HepG2 (cell line): ENCODE data around the gene CKS2. TPM values are rescaled to one million over a fixed set of nuclear protein-coding genes. Genes with fewer than 3 reads are reported as not detected.

ENCODE experiments used
- ATF5 ChIP-seq: sonication (generic); formaldehyde crosslinking; IDR thresholded peaks from 2 replicates; pipeline ENCODE4 v1.4.0; 2020; ENCODE audit warnings: mild to moderate bottlenecking, low read depth, missing genetic modification reagents
- DMAP1 ChIP-seq: IDR thresholded peaks from 2 replicates; pipeline ENCODE4 v1.6.1; 2016
- KDM1A ChIP-seq: IDR thresholded peaks from 2 replicates; pipeline ENCODE4 v1.6.1; 2016; ENCODE audit warnings: missing compliant biosample characterization
- MIER2 ChIP-seq: IDR thresholded peaks from 2 replicates; pipeline ENCODE4 v1.6.1; 2016; ENCODE audit warnings: missing biosample characterization, missing genetic modification reagents
- SMAD3 ChIP-seq: sonication (generic); formaldehyde crosslinking; IDR thresholded peaks from 2 replicates; pipeline ENCODE4 v1.4.0; 2020; ENCODE audit warnings: missing genetic modification reagents
- SOX5 ChIP-seq: IDR thresholded peaks from 2 replicates; pipeline ENCODE4 v1.6.1; 2016; ENCODE audit warnings: borderline replicate concordance
- STAT6 ChIP-seq: sonication (generic); formaldehyde crosslinking; IDR thresholded peaks from 2 replicates; pipeline ENCODE4 v1.4.0; 2020; ENCODE audit warnings: missing genetic modification reagents, mild to moderate bottlenecking, borderline replicate concordance
- ZBTB7B ChIP-seq: sonication (generic); formaldehyde crosslinking; IDR thresholded peaks from 2 replicates; pipeline ENCODE4 v1.4.0; 2020; ENCODE audit warnings: missing genetic modification reagents
- ZIK1 ChIP-seq: sonication (generic); formaldehyde crosslinking; IDR thresholded peaks from 2 replicates; pipeline ENCODE4 v1.5.0; 2020; ENCODE audit warnings: mild to moderate bottlenecking, low read depth, missing genetic modification reagents, borderline replicate concordance
- ZMYM3 ChIP-seq: sonication (generic); formaldehyde crosslinking; IDR thresholded peaks from 2 replicates; pipeline ENCODE4 v1.5.1; 2020; ENCODE audit warnings: mild to moderate bottlenecking, missing genetic modification reagents
- ZNF24 ChIP-seq: fragments of 450-650 bp; IDR thresholded peaks from 2 replicates; pipeline ENCODE4 v1.6.1; 2017; ENCODE audit warnings: antibody characterized with exemption, mild to moderate bottlenecking
- ZNF567 ChIP-seq: sonication (generic); formaldehyde crosslinking; IDR thresholded peaks from 2 replicates; pipeline ENCODE4 v1.8.1; 2023; ENCODE audit warnings: mild to moderate bottlenecking, missing genetic modification reagents, borderline replicate concordance
- ZNF572 ChIP-seq: sonication (generic); formaldehyde crosslinking; IDR thresholded peaks from 2 replicates; pipeline ENCODE4 v1.5.1; 2020; ENCODE audit warnings: mild to moderate bottlenecking, missing genetic modification reagents
- ZNF644 ChIP-seq: IDR thresholded peaks from 2 replicates; pipeline ENCODE4 v1.6.1; 2016; ENCODE audit warnings: low read depth
- ZNF678 ChIP-seq: sonication (generic); formaldehyde crosslinking; IDR thresholded peaks from 2 replicates; pipeline ENCODE4 v1.4.0; 2020; ENCODE audit warnings: mild to moderate bottlenecking, missing genetic modification reagents
- ZNF75D ChIP-seq: sonication (generic); formaldehyde crosslinking; IDR thresholded peaks from 2 replicates; pipeline ENCODE4 v1.8.1; 2023; ENCODE audit warnings: missing genetic modification reagents, mild to moderate bottlenecking, borderline replicate concordance
- polyA plus RNA-seq, 8 experiments: library from polyadenylated mRNA; depleted of rRNA in 3 of 8; stranded (reverse) in 7 of 8; unstranded in 1 of 8; fragments of >200 nt; fragmentation: Illumina TruSeq in 4 of 8; extraction: Trizol in 4 of 8; gene quantifications; 2 replicates each; pipeline versions ENCODE4 v1.2.1 to v1.2.3, GENCODE V29; 2011 to 2016; ENCODE audit warnings: low read depth in 4 of 8, missing spikeins in 1 of 8, mixed read lengths in 1 of 8; ENCODE audit not compliant: insufficient read depth in 1 of 8
- total RNA-seq, 5 experiments: library from RNA; depleted of rRNA; stranded (reverse); fragments of >200 nt; fragmentation: Illumina TruSeq; extraction: Trizol; gene quantifications; 2 replicates each; pipeline ENCODE4 v1.2.3, GENCODE V29; 2016; ENCODE audit warnings: low read depth in 1 of 5
- TF ChIP-seq, protein P1 (sequence below): IDR thresholded peaks from 2 replicates; pipeline ENCODE4 v1.6.1; 2016; ENCODE audit warnings: low read depth, missing genetic modification reagents, missing compliant biosample characterization
- TF ChIP-seq, protein P2 (sequence below): sonication (generic); formaldehyde crosslinking; IDR thresholded peaks from 2 replicates; pipeline ENCODE4 v1.5.1; 2020; ENCODE audit warnings: mild to moderate bottlenecking, missing genetic modification reagents

The CKS2 gene
- total and polyA plus RNA-seq, 2 of the 13 experiments (the other 11 are each of a cell fraction or from before 2014, with no cell fraction given): 251 to 317 TPM

DNA sequence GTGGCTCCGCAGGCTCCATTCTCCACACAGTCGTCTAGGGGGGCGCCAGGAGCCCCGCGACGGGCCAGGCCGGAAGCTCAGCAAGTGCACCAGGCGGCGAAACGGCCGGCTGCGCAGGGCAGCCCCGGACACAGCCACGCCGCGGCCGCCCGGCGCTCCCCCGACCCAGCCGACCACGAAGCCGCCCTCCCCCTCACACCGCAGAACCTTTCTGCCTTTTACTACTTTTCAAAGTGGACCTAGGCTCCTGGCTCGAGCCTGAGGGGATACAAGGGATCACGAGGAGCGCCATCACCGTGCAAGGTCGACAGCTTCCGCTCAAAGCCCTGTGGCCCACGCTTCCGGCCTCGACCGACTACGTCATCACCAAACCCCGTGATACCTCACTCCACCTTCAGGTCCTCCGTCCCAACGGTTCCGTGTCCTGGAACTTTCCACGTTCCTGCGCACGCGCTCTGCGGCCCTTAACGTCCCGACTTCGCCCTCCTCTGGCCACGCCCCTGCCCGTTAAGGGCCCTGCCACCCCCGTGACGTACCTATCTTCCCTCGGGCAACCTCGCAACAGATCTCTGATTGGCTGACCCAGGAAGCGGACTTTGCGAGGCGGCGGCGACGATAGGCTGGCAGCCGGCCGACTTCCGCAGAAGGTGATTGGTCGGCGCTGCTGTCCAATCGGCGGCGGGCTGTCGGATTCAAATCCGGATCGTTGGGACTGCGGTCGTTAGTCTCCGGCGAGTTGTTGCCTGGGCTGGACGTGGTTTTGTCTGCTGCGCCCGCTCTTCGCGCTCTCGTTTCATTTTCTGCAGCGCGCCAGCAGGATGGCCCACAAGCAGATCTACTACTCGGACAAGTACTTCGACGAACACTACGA lies at the start of gene CKS2 (continued):
- TF ChIP-seq, protein P1, sequence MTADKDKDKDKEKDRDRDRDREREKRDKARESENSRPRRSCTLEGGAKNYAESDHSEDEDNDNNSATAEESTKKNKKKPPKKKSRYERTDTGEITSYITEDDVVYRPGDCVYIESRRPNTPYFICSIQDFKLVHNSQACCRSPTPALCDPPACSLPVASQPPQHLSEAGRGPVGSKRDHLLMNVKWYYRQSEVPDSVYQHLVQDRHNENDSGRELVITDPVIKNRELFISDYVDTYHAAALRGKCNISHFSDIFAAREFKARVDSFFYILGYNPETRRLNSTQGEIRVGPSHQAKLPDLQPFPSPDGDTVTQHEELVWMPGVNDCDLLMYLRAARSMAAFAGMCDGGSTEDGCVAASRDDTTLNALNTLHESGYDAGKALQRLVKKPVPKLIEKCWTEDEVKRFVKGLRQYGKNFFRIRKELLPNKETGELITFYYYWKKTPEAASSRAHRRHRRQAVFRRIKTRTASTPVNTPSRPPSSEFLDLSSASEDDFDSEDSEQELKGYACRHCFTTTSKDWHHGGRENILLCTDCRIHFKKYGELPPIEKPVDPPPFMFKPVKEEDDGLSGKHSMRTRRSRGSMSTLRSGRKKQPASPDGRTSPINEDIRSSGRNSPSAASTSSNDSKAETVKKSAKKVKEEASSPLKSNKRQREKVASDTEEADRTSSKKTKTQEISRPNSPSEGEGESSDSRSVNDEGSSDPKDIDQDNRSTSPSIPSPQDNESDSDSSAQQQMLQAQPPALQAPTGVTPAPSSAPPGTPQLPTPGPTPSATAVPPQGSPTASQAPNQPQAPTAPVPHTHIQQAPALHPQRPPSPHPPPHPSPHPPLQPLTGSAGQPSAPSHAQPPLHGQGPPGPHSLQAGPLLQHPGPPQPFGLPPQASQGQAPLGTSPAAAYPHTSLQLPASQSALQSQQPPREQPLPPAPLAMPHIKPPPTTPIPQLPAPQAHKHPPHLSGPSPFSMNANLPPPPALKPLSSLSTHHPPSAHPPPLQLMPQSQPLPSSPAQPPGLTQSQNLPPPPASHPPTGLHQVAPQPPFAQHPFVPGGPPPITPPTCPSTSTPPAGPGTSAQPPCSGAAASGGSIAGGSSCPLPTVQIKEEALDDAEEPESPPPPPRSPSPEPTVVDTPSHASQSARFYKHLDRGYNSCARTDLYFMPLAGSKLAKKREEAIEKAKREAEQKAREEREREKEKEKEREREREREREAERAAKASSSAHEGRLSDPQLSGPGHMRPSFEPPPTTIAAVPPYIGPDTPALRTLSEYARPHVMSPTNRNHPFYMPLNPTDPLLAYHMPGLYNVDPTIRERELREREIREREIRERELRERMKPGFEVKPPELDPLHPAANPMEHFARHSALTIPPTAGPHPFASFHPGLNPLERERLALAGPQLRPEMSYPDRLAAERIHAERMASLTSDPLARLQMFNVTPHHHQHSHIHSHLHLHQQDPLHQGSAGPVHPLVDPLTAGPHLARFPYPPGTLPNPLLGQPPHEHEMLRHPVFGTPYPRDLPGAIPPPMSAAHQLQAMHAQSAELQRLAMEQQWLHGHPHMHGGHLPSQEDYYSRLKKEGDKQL (CRISPR knock-in tag): no peak
- TF ChIP-seq ZBTB7B (CRISPR knock-in tag) (peak; percentile 26; the same call in 1 of the 2 replicates), DMAP1 (peak; percentile 88; the same call in 1 of the 2 replicates), ZIK1 (CRISPR knock-in tag) (no peak), ZNF572 (CRISPR knock-in tag) (no peak), MIER2 (no peak), STAT6 (no peak; the same call in 1 of the 2 replicates), ZNF644 (CRISPR knock-in tag) (no peak), ATF5 (peak; percentile 87), ZNF75D (CRISPR knock-in tag) (no peak), ZNF678 (CRISPR knock-in tag) (peak; percentile 38; the same call in 1 of the 2 replicates), KDM1A (CRISPR knock-in tag) (no peak), ZNF24 (no peak), SOX5 (CRISPR knock-in tag) (peak; percentile 14; the same call in 1 of the 2 replicates), ZNF567 (CRISPR knock-in tag) (0 out of 2 replicates have a peak, but pooled peaks have one; percentile 18), ZMYM3 (CRISPR knock-in tag) (no peak), SMAD3 (CRISPR knock-in tag) (no peak)
- TF ChIP-seq, protein P2, sequence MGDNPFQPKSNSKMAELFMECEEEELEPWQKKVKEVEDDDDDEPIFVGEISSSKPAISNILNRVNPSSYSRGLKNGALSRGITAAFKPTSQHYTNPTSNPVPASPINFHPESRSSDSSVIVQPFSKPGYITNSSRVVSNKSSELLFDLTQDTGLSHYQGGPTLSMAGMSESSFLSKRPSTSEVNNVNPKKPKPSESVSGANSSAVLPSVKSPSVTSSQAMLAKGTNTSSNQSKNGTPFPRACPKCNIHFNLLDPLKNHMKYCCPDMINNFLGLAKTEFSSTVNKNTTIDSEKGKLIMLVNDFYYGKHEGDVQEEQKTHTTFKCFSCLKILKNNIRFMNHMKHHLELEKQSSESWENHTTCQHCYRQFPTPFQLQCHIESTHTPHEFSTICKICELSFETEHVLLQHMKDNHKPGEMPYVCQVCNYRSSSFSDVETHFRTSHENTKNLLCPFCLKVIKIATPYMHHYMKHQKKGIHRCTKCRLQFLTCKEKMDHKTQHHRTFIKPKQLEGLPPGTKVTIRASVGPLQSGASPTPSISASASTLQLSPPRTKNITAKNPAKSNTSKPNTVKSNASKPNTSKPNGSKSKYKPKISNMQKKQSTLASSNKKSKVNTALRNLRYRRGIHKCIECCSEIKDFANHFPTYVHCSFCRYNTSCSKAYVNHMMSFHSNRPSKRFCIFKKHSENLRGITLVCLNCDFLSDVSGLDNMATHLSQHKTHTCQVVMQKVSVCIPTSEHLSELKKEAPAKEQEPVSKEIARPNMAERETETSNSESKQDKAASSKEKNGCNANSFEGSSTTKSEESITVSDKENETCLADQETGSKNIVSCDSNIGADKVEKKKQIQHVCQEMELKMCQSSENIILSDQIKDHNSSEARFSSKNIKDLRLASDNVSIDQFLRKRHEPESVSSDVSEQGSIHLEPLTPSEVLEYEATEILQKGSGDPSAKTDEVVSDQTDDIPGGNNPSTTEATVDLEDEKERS: no peak
